OCI-M2 (cell line): ENCODE data around the gene TINCR.
"Not testable (repeated sequence)": the region's sequence is repeated elsewhere in the genome, so short reads cannot be mapped to it uniquely, and the experiment has no call there.

Experiments used
- DNase-seq: peaks from one replicate; lab custom pipeline; 2025; ENCODE audit not compliant: unreplicated experiment; lab: John Stamatoyannopoulos, UW

The TINCR gene

GRCh38 chr19:5567360-5567969 is at the start of gene TINCR:
Gene TINCR (minus strand): TSS chr19:5567953.
- no peak for DNase-seq

GRCh38 chr19:5617080-5617479 is 49.3 kb upstream of the TINCR start:
- DNase-seq: no peak

- no peak for DNase-seq
Measured at GRCh38 chr19:5615756-5616327, 48.1 kb upstream of the TINCR start.

GRCh38 chr19:5612891-5613865 is 45.4 kb upstream of the TINCR start:
- DNase-seq: no peak

GRCh38 chr19:5609881-5610448 is 42.2 kb upstream of the TINCR start:
- no peak for DNase-seq

GRCh38 chr19:5608766-5609165 is 41.0 kb upstream of the TINCR start:
- not testable (repeated sequence) for DNase-seq

- no peak for DNase-seq
Measured at GRCh38 chr19:5608291-5608690, 40.5 kb upstream of the TINCR start.

- DNase-seq: no peak
Measured at GRCh38 chr19:5607318-5608275, 39.8 kb upstream of the TINCR start.

GRCh38 chr19:5605362-5605761 is 37.6 kb upstream of the TINCR start:
- no peak for DNase-seq

GRCh38 chr19:5603626-5604025 is 35.9 kb upstream of the TINCR start:
- no peak for DNase-seq

- no peak for DNase-seq
Measured at GRCh38 chr19:5600797-5601196, 33.0 kb upstream of the TINCR start.

- DNase-seq: no peak
Measured at GRCh38 chr19:5595745-5596144, 28.0 kb upstream of the TINCR start.

- DNase-seq: no peak
Measured at GRCh38 chr19:5595129-5595528, 27.4 kb upstream of the TINCR start.

- no peak for DNase-seq
Measured at GRCh38 chr19:5594521-5594950, 26.8 kb upstream of the TINCR start.

- DNase-seq: no peak
Measured at GRCh38 chr19:5593343-5594255, 25.8 kb upstream of the TINCR start.

- DNase-seq: no peak
Measured at GRCh38 chr19:5592531-5593342, 25.0 kb upstream of the TINCR start.

GRCh38 chr19:5591476-5591875 is 23.7 kb upstream of the TINCR start:
- DNase-seq: no peak

- no peak for DNase-seq
Measured at GRCh38 chr19:5590865-5591154, 23.1 kb upstream of the TINCR start.
